Left ventricle myocardium inferior (tissue), 1 donor: ENCODE data around the gene CTDSP1. TPM values are rescaled to one million over a fixed set of nuclear protein-coding genes. Genes with fewer than 3 reads are reported as not detected.

ENCODE experiments used
- DNase-seq: peaks from one replicate; pipeline ENCODE4 v3.0.0-alpha.2; 2020
- H3K27ac ChIP-seq: fragments of 200-600 bp; replicated peaks from 2 replicates; pipeline ENCODE4 v1.8.0; 2021
- H3K27me3 ChIP-seq: fragments of 200-600 bp; 2 replicates; pipeline ENCODE4 v1.8.0; 2021; ENCODE audit warnings: low read depth
- H3K36me3 ChIP-seq: fragments of 200-600 bp; 2 replicates; pipeline ENCODE4 v1.8.0; 2021
- H3K4me1 ChIP-seq: fragments of 200-600 bp; 2 replicates; pipeline ENCODE4 v1.8.0; 2021
- H3K4me3 ChIP-seq: fragments of 200-600 bp; 2 replicates; pipeline ENCODE4 v1.8.0; 2021; ENCODE audit warnings: mild to moderate bottlenecking, moderate library complexity
- H3K9me3 ChIP-seq: fragments of 200-600 bp; replicated peaks from 2 replicates; pipeline ENCODE4 v1.8.0; 2021
- intact Hi-C: fragments of 100-400 bp; cut with micrococcal nuclease; formaldehyde crosslinking; loops from one replicate; pipeline ENCODE4 v1.11.0; 2022
- total RNA-seq: library from RNA; stranded (reverse); fragmentation: NEBNext Ultra II Directional; extraction: Animal tissue kit (Norgen Biotek cat#: 25700); gene quantifications from one replicate; pipeline ENCODE4 v1.2.1, GENCODE V29; 2021
- TF ChIP-seq, protein P1 (sequence below): fragments of 200-600 bp; IDR thresholded peaks from 2 replicates; pipeline ENCODE4 v1.8.0; 2021; ENCODE audit warnings: antibody characterized with exemption, mild to moderate bottlenecking, borderline replicate concordance
- donor health status: DM: no; HTN: yes; CAD: no; lungs with severe emphysema.

CTDSP1 gene
- total RNA-seq, 1 donor from 2014 or later = 81.5 TPM

DNA sequence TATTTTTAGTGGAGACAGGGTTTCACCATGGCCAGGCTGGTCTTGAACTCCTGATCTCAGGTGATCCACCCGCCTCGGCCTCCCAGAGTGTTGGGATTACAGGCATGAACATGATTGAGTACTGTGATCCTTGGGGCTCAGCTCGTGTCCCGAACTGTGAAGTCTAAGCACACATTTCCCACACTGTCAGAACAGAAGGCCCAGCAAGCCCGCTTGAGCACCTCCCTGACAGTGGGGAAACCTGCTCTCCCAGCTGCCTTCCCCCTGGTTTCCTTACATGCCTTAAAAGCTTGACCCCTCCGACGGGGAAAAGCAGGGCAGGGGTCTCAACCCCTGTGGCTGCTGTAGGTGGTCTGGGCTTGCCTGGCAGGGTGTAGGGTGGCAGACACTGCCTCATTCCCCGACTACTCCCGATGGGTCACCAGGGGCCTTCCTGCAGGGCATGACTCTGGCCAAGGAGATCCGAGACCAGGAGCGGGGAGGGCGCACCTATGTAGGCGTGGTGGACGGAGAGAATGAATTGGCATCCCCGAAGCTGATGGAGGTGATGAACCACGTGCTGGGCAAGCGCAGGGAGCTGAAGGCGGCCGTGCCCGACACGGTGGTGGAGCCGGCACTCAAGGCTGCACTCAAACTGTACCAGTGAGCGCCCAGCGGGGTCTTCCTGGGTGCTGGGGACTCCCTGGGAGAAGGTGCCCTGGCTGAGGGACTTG is 29.3 kb downstream of the CTDSP1 start:
- no peak for DNase-seq

DNA sequence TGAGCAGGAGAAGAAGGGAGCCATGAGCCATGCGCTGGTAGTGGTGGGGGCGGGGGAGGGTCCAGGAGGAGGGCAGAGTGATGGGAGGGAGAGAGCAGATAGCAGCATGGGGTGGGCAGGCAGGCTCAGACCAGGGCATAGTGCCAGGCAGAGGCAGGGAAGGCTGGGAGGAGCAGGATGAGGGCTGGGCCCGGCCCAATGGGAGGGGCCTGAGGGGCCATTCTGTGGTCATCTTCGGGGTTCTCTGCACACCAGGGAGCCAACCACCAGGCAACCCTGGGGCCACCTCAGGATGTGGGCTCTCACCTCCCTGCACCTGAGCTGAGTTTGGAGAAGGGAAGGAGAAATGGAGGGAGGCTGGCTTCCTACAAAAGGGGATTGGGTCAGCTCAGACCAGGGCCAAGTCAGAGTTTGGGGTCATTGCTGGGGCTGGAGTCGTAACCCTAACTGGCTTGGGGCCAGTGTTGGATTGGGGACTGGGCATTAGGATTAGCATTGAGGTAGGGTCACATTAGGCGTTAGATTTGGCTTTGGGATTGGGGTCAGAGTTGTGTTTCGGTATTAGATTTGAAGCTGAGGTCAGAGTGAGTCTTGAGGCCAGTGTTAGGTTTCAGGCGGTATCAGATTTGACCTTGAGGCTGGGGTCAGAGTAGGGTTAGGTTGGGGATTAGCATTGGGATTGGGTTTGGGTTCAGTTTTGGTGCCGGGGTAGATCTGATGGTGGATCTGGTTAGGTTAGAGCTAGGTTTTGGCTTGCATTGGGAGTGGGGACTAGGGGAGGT is 30.4 kb downstream of the CTDSP1 start:
- intact Hi-C loops = no loop called here
- Histone ChIP-seq H3K27me3 (no peaks in the 10 kb centered on the region), H3K4me3 (no peak overlapping the region), H3K9me3 (no peaks in the 10 kb centered on the region), H3K27ac (no peak overlapping the region), H3K4me1 (no peaks in the 10 kb centered on the region), H3K36me3 (no peaks in the 10 kb centered on the region)
- DNase-seq = no peak
- TF ChIP-seq, protein P1, sequence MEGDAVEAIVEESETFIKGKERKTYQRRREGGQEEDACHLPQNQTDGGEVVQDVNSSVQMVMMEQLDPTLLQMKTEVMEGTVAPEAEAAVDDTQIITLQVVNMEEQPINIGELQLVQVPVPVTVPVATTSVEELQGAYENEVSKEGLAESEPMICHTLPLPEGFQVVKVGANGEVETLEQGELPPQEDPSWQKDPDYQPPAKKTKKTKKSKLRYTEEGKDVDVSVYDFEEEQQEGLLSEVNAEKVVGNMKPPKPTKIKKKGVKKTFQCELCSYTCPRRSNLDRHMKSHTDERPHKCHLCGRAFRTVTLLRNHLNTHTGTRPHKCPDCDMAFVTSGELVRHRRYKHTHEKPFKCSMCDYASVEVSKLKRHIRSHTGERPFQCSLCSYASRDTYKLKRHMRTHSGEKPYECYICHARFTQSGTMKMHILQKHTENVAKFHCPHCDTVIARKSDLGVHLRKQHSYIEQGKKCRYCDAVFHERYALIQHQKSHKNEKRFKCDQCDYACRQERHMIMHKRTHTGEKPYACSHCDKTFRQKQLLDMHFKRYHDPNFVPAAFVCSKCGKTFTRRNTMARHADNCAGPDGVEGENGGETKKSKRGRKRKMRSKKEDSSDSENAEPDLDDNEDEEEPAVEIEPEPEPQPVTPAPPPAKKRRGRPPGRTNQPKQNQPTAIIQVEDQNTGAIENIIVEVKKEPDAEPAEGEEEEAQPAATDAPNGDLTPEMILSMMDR = no peak

More for the DNA sequence above, 29.3 kb downstream of the CTDSP1 start:
- no peaks in the 10 kb centered on the region for H3K27me3 ChIP-seq
- H3K4me1 ChIP-seq = no peaks in the 10 kb centered on the region
- no peaks in the 10 kb centered on the region for H3K9me3 ChIP-seq
- intact Hi-C loops = no loop called here
- H3K36me3 ChIP-seq = no peaks in the 10 kb centered on the region
- TF ChIP-seq, protein P1 = no peak
- no peak overlapping the region for H3K27ac ChIP-seq
- H3K4me3 ChIP-seq = no peak overlapping the region

DNA sequence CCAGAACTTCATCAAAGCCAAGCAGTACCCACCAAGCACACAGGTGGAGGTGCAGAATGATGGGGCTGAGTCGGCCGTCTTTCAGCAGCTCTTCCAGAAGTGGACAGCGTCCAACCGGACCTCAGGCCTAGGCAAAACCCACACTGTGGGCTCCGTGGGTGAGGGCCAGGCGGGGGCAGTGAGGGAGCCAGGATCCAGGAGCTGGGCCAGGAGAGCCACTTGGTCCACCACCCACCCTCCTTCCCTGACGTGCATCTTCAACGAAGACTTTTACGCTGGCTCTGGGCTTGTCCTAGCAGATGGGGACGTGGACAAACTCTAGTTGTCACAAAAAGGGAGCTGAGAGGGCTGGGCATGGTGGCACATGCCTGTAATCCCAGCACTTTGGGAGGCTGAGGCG is 31.1 kb downstream of the CTDSP1 start:
- Histone ChIP-seq H3K36me3 (no peaks in the 10 kb centered on the region), H3K27ac (no peak overlapping the region), H3K4me3 (no peak overlapping the region), H3K4me1 (no peaks in the 10 kb centered on the region), H3K9me3 (no peaks in the 10 kb centered on the region), H3K27me3 (no peaks in the 10 kb centered on the region)
- TF ChIP-seq, protein P1 = no peak
- intact Hi-C loops = no loop called here
- no peak for DNase-seq

DNA sequence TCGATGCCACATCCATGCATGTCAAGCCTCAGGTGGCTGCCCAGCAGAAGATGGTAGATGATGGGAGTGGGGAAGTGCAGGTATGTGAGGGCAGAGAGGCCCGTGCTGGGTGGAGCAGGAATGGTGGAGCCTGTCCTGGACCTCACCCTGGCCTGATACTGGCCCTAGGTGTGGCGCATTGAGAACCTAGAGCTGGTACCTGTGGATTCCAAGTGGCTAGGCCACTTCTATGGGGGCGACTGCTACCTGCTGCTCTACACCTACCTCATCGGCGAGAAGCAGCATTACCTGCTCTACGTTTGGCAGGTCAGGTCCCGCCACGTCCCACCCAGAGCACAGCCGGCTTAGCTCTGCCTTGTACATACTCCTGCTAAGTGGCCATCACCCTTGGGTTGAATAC is 32.2 kb downstream of the CTDSP1 start:
- DNase-seq = no peak
- Histone ChIP-seq H3K9me3 (no peaks in the 10 kb centered on the region), H3K36me3 (no peaks in the 10 kb centered on the region), H3K4me1 (no peaks in the 10 kb centered on the region), H3K27me3 (no peaks in the 10 kb centered on the region), H3K4me3 (no peak overlapping the region), H3K27ac (no peak overlapping the region)
- intact Hi-C loops = no loop called here
- TF ChIP-seq, protein P1 = no peak

DNA sequence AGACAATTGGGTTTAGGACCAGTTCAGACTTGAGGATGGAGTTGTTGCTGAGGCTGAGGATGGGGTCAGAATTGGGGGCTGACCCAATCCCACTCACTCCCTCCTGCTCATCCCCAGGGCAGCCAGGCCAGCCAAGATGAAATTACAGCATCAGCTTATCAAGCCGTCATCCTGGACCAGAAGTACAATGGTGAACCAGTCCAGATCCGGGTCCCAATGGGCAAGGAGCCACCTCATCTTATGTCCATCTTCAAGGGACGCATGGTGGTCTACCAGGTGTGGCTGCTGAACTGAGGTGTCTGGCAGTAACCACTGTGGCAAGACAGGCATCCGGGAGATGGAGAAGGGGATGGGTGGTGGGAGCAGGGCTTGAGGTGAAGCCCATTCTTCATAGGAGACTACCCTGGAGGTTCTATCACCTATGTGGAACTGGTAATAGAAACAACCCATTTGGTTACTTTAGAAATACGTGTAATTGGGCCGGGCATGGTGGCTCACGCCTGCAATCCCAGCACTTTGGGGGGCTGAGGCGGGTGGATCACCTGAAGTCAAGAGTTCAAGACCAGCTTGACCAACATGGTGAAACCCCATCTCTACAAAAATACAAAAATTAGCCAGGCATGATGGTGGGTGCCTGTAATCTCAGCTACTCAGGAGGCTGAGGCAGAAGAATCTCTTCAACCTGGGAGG is 33.2 kb downstream of the CTDSP1 start:
- TF ChIP-seq, protein P1 = no peak
- intact Hi-C loops = no loop called here
- Histone ChIP-seq H3K27me3 (no peaks in the 10 kb centered on the region), H3K4me1 (no peaks in the 10 kb centered on the region), H3K4me3 (no peak overlapping the region), H3K9me3 (no peaks in the 10 kb centered on the region), H3K36me3 (no peaks in the 10 kb centered on the region), H3K27ac (no peak overlapping the region)
- DNase-seq = no peak
